ENCODE measurements around the gene HNRNPH3. TPM values are rescaled to one million over a fixed set of nuclear protein-coding genes. Genes with fewer than 3 reads are reported as not detected.

Gene HNRNPH3
- total RNA-seq, 2 experiments from 2014 or later: 132 to 138 TPM

- POLR2A ChIA-PET: no interaction called here
- H3K36me3 Mint-ChIP-seq: peaks cover 18% of the 10 kb centered on the region
- no peak overlapping the region for H3K27ac Mint-ChIP-seq
- peaks cover 2% of the 10 kb centered on the region for H3K4me1 Mint-ChIP-seq
- no peaks in the 10 kb centered on the region for H3K27me3 Mint-ChIP-seq
- peaks cover 6% of the 10 kb centered on the region for H3K9me3 Mint-ChIP-seq
- H3K4me3 Mint-ChIP-seq: no peak overlapping the region
- DNase-seq: no peak
- no peak for ATAC-seq (ENCODE audit: low read depth)
Measured at GRCh38 chr10:68366600-68366999, 34.7 kb downstream of the HNRNPH3 start.

DNA sequence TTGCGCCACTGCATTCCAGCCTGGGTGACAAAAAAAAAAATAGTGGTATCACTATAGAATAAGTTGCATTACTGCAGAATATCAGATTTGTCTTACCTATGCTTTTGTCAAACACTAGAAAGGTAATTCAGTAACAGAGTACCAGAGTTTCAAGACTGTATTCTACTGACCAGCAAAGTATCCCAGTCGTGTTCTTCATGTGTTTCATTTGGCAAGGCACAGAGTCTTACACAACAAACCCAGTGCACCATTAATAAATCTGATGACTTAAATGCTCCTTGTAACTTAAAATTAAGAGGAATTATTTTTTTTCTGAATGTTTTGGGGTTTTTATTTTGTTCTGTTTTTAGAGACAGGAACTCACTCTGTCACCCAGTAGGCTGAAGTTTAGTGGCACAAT is 35.3 kb downstream of the HNRNPH3 start:
- H3K9me3 Mint-ChIP-seq: peaks cover 6% of the 10 kb centered on the region
- peaks cover 21% of the 10 kb centered on the region for H3K36me3 Mint-ChIP-seq
- DNase-seq: no peak
- H3K27me3 Mint-ChIP-seq: no peaks in the 10 kb centered on the region
- ATAC-seq (ENCODE audit: low read depth): no peak
- H3K27ac Mint-ChIP-seq: no peak overlapping the region
- H3K4me1 Mint-ChIP-seq: peaks cover 2% of the 10 kb centered on the region
- no peak overlapping the region for H3K4me3 Mint-ChIP-seq
- POLR2A ChIA-PET: no interaction called here

GRCh38 chr10:68371604-68372003 is 39.7 kb downstream of the HNRNPH3 start:
- Mint-ChIP-seq H3K27ac (no peak overlapping the region), H3K9me3 (peaks cover 9% of the 10 kb centered on the region), H3K36me3 (peaks cover 45% of the 10 kb centered on the region), H3K27me3 (no peaks in the 10 kb centered on the region), H3K4me1 (no peaks in the 10 kb centered on the region), H3K4me3 (no peak overlapping the region)
- DNase-seq (no peak), ATAC-seq (ENCODE audit: low read depth) (no peak)
- POLR2A ChIA-PET: no interaction called here

- Mint-ChIP-seq H3K4me1 (no peaks in the 10 kb centered on the region), H3K27me3 (no peaks in the 10 kb centered on the region), H3K27ac (no peak overlapping the region), H3K4me3 (no peak overlapping the region), H3K36me3 (peaks cover 18% of the 10 kb centered on the region), H3K9me3 (no peaks in the 10 kb centered on the region)
- DNase-seq: no peak
- POLR2A ChIA-PET: interaction anchor here (0.7 kb wide), 1 partner anchor 557 kb away, joined by 3 read pairs; no protein-coding TSS in a partner anchor
- ATAC-seq (ENCODE audit: low read depth): no peak
Measured at GRCh38 chr10:68385740-68386139, 53.9 kb downstream of the HNRNPH3 start.

Other genes starting within 250 kb of the HNRNPH3 start
- not detected for gene MYPN, start 222.6 kb upstream of the HNRNPH3 start, total RNA-seq
- gene ATOH7, start 100.0 kb upstream of the HNRNPH3 start, total RNA-seq: not detected
- 1 to 10 TPM; 1.6 to 1.9 TPM for gene PBLD, start 864 bp downstream of the HNRNPH3 start, total RNA-seq
- 10 to 100 TPM; 15.5 to 22.6 TPM for gene RUFY2, start 75.2 kb downstream of the HNRNPH3 start, total RNA-seq
- gene DNA2, start 139.9 kb downstream of the HNRNPH3 start, total RNA-seq: 10 to 100 TPM; 35.0 to 36.1 TPM
- 10 to 100 TPM; 17.8 to 18.9 TPM for gene SLC25A16, start 195.5 kb downstream of the HNRNPH3 start, total RNA-seq
- 1 to 10 TPM; 3.8 to 4.1 TPM for gene TET1, start 228.3 kb downstream of the HNRNPH3 start, total RNA-seq

Measured in activated naive CD8-positive, alpha-beta T cell treated with anti-CD3 and anti-CD28 coated beads, Interleukin-2, amount 10 ng/mL, durations not matched to agents 7 days and 5 days (primary cell).